ENCODE measurements around the gene IQGAP3.
"Not testable (repeated sequence)": the region's sequence is repeated elsewhere in the genome, so short reads cannot be mapped to it uniquely, and the experiment has no call there.

Gene IQGAP3

GRCh38 chr1:156594190-156594589, 21.8 kb upstream of the IQGAP3 start:
- no peak for DNase-seq

- no peak for DNase-seq
Measured at GRCh38 chr1:156593661-156593989, 21.3 kb upstream of the IQGAP3 start.

DNA sequence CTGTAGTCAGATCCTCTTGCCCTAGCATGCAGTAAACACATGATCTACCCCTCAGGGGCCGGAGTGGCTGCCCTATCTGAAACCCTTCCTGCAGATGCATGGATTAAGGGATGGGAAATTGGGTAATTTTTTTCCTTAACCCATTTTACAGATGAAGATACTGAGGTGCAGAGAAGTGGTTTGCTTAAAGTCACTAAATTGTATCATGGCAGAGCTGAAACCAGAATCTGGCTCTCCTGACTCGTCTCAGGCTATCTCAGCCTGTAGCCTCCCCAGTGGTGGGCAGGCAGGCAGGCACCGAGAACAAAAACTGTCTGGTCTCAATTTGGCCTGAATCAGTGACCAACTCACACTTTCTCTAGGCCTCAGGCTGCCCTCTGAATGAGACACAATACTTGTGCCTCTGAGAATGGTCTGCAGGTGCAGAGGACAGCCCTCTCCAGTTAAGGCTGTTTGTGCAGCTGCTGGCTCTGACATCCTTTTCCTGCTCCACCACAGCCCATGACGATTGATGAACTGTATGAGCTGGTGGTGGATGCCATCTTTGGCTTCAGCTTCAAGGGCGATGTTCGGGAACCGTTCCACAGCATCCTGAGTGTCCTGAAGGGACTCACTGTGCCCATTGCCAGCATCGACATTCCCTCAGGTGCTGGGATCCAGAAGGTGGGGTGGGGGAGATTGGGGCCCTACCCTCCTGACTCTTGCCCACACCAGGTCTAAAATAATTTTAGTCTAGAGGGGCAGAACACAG, 20.7 kb upstream of the IQGAP3 start:
- no peak for DNase-seq

GRCh38 chr1:156592158-156592909, 20.0 kb upstream of the IQGAP3 start:
- no peak for DNase-seq

- peak; percentile 85 for DNase-seq
Measured at GRCh38 chr1:156591432-156592157, 19.2 kb upstream of the IQGAP3 start, which contains the start of gene NAXE. Gene NAXE (plus strand): TSS chr1:156591776. CDS start chr1:156591805, 29 bp downstream.

DNA sequence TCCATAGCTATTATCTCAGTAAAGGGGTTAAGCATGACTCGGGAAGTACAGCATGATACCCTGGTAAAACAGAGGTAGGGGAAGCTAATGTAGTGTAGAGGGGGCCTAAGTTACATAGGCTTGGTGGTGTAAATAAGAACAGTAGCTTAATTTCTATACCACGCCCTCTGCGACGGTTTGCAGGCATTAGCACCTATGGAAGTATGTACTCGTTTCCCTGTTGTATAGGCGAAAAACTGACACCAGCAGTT, 18.7 kb upstream of the IQGAP3 start:
- DNase-seq, result peak; percentile 75

DNA sequence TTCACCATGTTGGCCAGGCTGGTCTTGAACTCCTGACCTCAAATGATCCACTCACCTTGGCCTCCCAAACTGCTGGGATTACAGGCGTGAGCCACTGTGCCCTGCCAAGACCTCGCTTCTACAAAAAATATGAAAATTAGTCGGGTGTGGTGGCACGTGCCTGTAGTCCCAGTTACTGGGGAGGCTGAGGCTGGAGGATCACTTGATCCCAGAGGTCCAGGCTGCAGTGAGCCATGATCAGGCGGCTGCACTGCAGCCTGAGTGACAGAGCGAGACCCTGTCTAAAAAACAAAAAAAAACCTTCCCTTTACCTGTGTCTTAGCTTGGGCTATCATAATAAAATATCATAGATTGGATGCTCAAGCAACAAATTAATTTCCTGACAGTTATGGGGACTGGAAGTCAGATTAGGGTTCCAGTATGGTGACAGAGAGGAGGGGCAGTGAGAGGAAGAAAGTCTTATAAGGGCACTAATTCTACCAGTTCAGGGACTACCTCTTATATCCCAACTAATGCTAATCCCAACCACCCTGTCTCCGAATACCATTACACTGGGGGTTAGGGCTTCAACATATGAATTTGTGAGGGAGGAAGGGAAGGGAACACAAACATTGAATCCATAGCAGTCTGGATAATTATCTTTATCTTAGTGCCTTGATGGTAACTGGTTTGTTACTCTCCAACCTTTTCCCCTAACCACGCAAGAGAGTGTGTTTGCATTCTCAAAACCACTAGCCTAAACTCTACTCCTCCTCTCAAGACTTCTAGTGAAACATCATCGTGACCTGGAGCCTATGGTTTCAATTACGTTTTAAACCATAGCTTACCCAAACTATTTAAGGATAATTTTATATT, 18.2 kb upstream of the IQGAP3 start:
- DNase-seq, result peak; percentile 52

GRCh38 chr1:156589546-156589945, 17.2 kb upstream of the IQGAP3 start:
- DNase-seq, result no peak

- DNase-seq, result not testable (repeated sequence)
Measured at GRCh38 chr1:156587927-156588326, 15.6 kb upstream of the IQGAP3 start.

DNA sequence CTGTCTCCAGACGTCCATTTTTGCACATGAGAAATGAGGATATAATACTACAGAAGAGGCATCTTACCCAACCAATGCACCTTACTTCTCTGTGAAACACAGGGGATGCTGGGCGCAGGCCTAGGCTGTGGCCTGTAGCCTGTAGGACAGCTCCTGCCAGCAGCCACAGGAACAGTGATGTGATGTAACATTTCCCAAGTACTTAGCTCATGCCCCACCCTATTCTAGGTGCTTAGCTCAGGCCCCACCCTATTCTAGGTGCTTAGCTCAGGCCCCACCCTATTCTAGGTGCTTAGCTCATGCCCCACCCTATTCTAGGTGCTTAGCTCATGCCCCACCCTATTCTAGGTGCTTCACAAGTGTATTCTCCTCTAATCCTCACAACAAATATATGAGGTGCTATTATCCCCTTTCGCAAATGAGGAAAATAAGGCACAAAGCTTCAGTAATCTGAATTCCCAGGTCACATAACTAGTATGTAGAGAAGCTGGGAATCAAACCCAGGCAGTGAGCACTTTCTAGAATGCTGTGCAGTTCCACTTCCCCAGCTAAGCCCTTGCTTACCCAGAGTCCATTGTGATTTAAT, 14.6 kb upstream of the IQGAP3 start:
- DNase-seq, result no peak

DNA sequence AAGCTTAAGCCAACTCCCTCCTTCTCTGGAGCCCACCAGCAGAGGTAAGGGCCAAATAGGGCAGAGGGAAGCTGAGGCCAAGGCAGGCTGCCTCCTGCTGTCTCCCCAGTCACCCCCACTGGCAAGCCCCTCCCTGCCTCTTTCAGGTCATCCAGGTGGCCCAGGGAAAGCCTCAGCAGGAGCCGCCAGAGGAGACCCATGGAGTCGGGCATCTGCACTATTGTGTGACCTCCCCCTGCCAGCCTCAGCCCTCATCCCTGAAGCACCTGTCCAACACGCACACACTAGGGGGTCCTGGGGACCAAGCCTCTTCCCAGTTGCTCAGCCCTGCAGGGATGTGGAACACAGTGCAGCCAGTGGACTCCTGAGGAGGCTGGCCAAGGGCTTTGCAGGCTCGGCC, 14.0 kb upstream of the IQGAP3 start:
- DNase-seq, result no peak

DNA sequence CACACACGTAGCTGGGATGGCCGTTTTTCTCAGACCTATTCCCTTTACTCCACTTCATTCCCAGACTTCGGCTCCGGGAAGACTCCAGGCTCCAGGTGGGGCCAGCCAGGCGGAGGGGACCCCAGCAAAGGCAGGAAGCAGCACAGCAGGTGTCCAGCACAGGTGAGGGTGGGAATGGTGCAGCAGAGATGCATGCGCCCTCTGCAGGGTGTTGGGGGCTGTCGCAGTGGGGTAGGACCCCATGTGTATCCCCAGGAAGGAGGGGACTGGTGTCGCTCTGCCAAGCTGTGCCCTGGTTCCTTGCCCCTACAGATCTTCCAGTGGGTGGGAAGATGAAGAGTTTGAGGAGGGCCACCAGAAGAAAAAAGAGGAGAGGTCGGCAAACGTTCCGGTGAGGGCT, 12.4 kb upstream of the IQGAP3 start:
- peak; percentile 76 for DNase-seq

DNA sequence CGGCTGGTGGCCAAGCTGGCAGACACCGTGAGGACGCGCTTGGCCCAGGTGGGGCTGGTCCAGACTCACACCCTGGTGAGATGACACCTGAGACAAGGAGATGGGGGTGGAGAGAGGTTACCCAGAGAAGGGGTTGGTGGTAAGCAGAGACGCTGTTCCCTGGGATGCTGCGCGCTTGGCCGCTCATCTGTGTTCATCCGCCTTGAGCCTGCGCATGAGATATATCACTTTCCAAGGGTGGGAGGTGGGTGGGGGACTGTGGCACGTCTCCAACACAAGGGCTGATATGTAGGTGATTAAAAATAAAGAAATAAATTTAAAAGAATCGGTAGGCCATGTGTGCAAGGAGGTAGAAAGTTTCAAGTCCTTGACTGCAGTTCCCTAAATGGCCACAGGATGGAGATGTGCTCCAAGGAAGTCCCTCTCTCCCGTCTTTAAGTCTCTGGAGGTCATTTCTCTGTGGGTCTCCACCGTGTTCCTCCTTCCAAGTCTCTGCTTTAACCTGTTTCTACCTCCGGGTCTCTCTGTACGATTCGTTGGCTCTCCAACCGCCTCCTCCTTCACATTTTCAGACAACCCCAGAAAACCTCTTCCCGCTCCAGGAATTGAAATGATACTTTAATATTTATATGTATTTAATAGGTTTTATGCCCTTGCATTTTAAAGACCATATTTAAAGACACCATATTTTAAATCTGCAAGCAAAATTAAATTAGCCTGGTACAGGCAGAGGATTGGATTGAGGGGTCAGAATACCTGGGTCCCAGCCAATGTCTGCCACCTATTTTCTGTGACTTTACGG, 11.7 kb upstream of the IQGAP3 start:
- peak; percentile 96 for DNase-seq

DNA sequence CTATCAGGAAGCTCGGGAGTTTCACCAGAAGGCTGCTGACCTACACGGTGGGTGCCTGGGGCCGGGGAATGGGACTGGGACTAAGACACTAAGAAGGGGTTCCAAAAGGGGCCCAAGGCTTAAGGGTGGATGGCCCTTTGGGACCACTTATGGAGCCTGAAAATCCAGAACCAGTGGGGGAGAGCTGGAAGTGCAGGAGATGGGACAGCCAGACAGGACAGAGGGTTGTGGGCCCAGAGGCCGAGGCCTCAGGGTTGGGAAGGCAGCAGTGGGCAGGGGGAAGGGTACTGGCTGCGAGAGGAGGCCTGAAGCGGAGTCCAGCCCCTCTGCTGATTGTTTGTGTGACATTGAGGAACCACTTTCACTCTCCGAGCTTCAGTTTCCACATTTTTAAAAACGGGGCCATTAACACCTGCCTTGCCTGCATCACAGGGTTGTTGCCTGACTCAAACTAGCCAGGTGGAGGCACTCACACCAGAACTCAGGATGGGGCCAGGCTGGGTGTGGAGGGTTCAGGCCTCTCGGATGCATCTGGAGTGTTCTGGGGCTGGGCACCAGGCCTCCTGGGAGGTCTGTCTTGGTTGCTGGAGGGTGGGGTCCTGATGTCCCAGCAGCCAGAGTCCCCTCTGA, 10.1 kb upstream of the IQGAP3 start:
- DNase-seq, result no peak

GRCh38 chr1:156581661-156582387, 9.5 kb upstream of the IQGAP3 start:
- no peak for DNase-seq

GRCh38 chr1:156579472-156579871, 7.1 kb upstream of the IQGAP3 start, which contains the start of gene TTC24:
Gene TTC24 (plus strand): TSS chr1:156579723. CDS start chr1:156581365, 1,642 bp downstream.
- DNase-seq, result peak; percentile 93

DNA sequence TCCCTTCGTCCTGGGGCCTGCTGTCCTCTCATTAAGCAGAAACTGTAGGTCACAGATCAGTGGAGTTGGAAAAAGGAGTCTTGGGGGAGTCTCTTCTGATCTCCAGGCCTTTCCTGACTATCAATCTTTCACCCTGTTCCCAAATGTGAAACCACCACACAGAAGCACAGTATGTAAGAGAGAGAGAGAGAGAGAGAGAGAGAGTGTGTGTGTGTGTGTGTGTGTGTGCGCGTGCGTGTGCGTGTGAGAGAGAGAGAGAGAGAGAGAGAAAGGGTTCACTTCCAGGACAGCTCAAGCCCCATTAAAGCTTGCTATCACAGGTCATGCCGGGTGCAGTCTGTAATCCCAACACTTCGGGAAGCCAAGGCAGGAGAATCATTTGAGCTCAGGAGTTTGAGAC, 5.7 kb upstream of the IQGAP3 start:
- DNase-seq, result peak; percentile 39

DNA sequence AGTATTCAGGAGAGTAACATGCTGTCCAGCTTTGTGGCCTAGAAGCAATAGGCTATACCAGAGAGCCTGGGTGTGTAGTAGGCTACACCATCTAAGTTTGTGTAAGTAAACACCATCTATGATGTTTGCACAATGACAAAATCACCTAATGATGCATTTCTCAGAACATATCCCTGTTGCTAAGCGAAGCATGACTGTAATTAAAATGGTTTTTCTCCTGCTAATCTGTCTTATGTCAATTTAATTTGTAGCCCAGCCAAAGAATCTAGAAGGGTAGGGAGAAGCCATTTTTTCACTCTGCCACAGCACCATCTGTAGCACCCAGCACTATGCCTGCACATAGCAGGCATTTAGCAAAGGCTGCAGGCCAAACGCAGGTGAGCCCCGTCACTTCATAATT, 5.2 kb upstream of the IQGAP3 start:
- peak; percentile 49 for DNase-seq

GRCh38 chr1:156574039-156574633, 1.8 kb upstream of the IQGAP3 start:
- peak; percentile 62 for DNase-seq

GRCh38 chr1:156572663-156573018, 276 bp upstream of the IQGAP3 start:
- DNase-seq, result no peak
